Mesenchymal stem cell (in vitro differentiated cells and primary cell): ENCODE results near the gene RINT1.

ENCODE experiments used
- DNase-seq: peaks from one replicate; pipeline ENCODE4 v3.0.0-alpha.2; 2013
- H2AFZ ChIP-seq: one replicate; pipeline ENCODE4 v1.6.1; 2013; ENCODE audit warnings: low read depth, mild to moderate bottlenecking, control low read depth, inconsistent platforms, low read length, moderate library complexity
- H2AK5ac ChIP-seq: 2 replicates; pipeline ENCODE4 v1.6.1; 2013; ENCODE audit warnings: low read length, moderate library complexity, mild to moderate bottlenecking, inconsistent platforms; ENCODE audit not compliant: severe bottlenecking
- H2BK120ac ChIP-seq: one replicate; pipeline ENCODE4 v1.6.1; 2013; ENCODE audit warnings: low read depth, mild to moderate bottlenecking, inconsistent platforms, low read length, moderate library complexity
- H2BK12ac ChIP-seq, 2 experiments: one replicate each; pipeline ENCODE4 v1.6.1; 2013; ENCODE audit warnings: inconsistent platforms in 2 of 2, low read length in 2 of 2, mild to moderate bottlenecking in 2 of 2, moderate library complexity in 2 of 2, control low read depth in 1 of 2
- H2BK15ac ChIP-seq: one replicate; pipeline ENCODE4 v1.6.1; 2013; ENCODE audit warnings: mild to moderate bottlenecking, low read depth, inconsistent platforms; ENCODE audit not compliant: poor library complexity, severe bottlenecking
- H2BK5ac ChIP-seq: 2 replicates; pipeline ENCODE4 v1.6.1; 2013; ENCODE audit warnings: low read depth, mild to moderate bottlenecking, low read length, control low read depth, inconsistent platforms; ENCODE audit not compliant: poor library complexity, severe bottlenecking
- H3K14ac ChIP-seq, 2 experiments: one replicate each; pipeline ENCODE4 v1.6.1; 2013; ENCODE audit warnings: inconsistent platforms in 2 of 2, low read length in 2 of 2, control low read depth in 1 of 2, mild to moderate bottlenecking in 1 of 2, moderate library complexity in 1 of 2
- H3K18ac ChIP-seq, 2 experiments: one replicate each; pipeline ENCODE4 v1.6.1; 2013; ENCODE audit warnings: inconsistent platforms in 2 of 2, low read length in 2 of 2, control low read depth in 1 of 2, low read depth in 1 of 2, mild to moderate bottlenecking in 1 of 2
- H3K23ac ChIP-seq, 2 experiments: one replicate each; pipeline ENCODE4 v1.6.1; 2013; ENCODE audit warnings: inconsistent platforms in 2 of 2, low read length in 2 of 2, mild to moderate bottlenecking in 2 of 2, moderate library complexity in 2 of 2, control low read depth in 1 of 2
- H3K27ac ChIP-seq: 2 replicates; pipeline ENCODE4 v1.5.1; 2013; ENCODE audit warnings: mild to moderate bottlenecking, moderate library complexity, low read length, control low read depth, inconsistent platforms; ENCODE audit not compliant: poor library complexity, severe bottlenecking
- H3K27me3 ChIP-seq, 2 experiments: 2 replicates each; pipeline versions ENCODE4 v1.6.1 to v1.7.0; 2013; ENCODE audit warnings: low read length in 2 of 2, mild to moderate bottlenecking in 2 of 2, moderate library complexity in 2 of 2, control low read depth in 1 of 2, inconsistent platforms in 1 of 2; ENCODE audit not compliant: control insufficient read depth in 1 of 2, insufficient read depth in 1 of 2
- H3K36me3 ChIP-seq, 2 experiments: 2 replicates each; pipeline versions ENCODE4 v1.6.1 to v1.7.0; 2013; ENCODE audit warnings: low read length in 2 of 2, control low read depth in 1 of 2, inconsistent platforms in 1 of 2, low read depth in 1 of 2, mild to moderate bottlenecking in 1 of 2; ENCODE audit not compliant: insufficient read depth in 2 of 2, control insufficient read depth in 1 of 2
- H3K4ac ChIP-seq, 2 experiments: one replicate each; pipeline ENCODE4 v1.6.1; 2013; ENCODE audit warnings: inconsistent platforms in 2 of 2, low read length in 2 of 2, mild to moderate bottlenecking in 2 of 2, moderate library complexity in 2 of 2, control low read depth in 1 of 2, low read depth in 1 of 2
- H3K4me1 ChIP-seq: 2 replicates; pipeline ENCODE4 v1.6.1; 2013; ENCODE audit warnings: low read depth, low read length, control low read depth; ENCODE audit not compliant: control insufficient read depth, insufficient read depth
- H3K4me2 ChIP-seq: 2 replicates; pipeline ENCODE4 v1.6.1; 2013; ENCODE audit warnings: low read length, mild to moderate bottlenecking, inconsistent platforms; ENCODE audit not compliant: poor library complexity, severe bottlenecking
- H3K4me3 ChIP-seq, 2 experiments: 2 replicates each; pipeline versions ENCODE4 v1.5.1 to v1.7.0; 2013; ENCODE audit warnings: low read length in 2 of 2, mild to moderate bottlenecking in 2 of 2, control low read depth in 1 of 2, low read depth in 1 of 2; ENCODE audit not compliant: insufficient read depth in 1 of 2
- H3K79me1 ChIP-seq: replicated peaks from 2 replicates; pipeline ENCODE4 v1.6.1; 2013; ENCODE audit warnings: mild to moderate bottlenecking, control low read depth, low read length, inconsistent platforms; ENCODE audit not compliant: poor library complexity, severe bottlenecking
- H3K9ac ChIP-seq: 2 replicates; pipeline ENCODE4 v1.7.0; 2013; ENCODE audit warnings: mild to moderate bottlenecking, low read length, moderate library complexity
- H3K9me3 ChIP-seq: 2 replicates; pipeline ENCODE4 v1.7.0; 2013; ENCODE audit warnings: mild to moderate bottlenecking, low read length; ENCODE audit not compliant: control insufficient read depth
- H4K8ac ChIP-seq: one replicate; pipeline ENCODE4 v1.6.1; 2013; ENCODE audit warnings: inconsistent platforms, mild to moderate bottlenecking, low read length, moderate library complexity
- H4K91ac ChIP-seq: one replicate; pipeline ENCODE4 v1.6.1; 2013; ENCODE audit warnings: mild to moderate bottlenecking, low read length, inconsistent platforms
- WGBS: methylation state at CpG from one replicate; pipeline ENCODE4 v1.1.7; 2013; ENCODE audit warnings: mixed read lengths; 5-methylcytosine and 5-hydroxymethylcytosine counted together

Gene RINT1

DNA sequence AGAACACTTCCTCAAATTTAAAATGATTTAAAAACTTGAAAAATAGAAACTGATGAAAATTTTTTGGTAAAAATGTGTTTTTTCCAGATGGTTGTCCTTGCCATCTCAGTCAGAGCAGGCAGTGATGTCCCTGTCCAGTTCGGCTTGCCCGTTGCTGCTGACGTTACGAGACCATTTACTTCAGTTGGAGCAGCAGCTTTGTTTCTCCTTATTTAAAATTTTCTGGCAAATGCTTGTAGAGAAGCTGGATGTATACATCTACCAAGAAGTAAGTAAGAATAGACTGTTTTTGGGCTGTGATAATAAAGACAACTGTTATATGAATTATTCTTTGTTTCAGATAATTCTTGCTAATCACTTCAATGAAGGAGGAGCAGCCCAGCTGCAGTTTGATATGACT is 33.2 kb downstream of the RINT1 start:
- Histone ChIP-seq H3K27me3 (no peaks in the 10 kb centered on the region), H3K14ac (no peak overlapping the region), H3K79me1 (peaks cover 5% of the 10 kb centered on the region), H2AK5ac (no peak overlapping the region), H2BK15ac (no peak overlapping the region), H3K4ac (no peak overlapping the region), H3K4me1 (no peaks in the 10 kb centered on the region), H3K23ac (no peak overlapping the region), H2BK12ac (no peak overlapping the region), H2BK120ac (no peak overlapping the region), H3K4me2 (no peak overlapping the region), H4K8ac (no peak overlapping the region), H3K4me3 (no peak overlapping the region), H3K36me3 (peaks cover 41 to 79% of the 10 kb centered on the region in 2 experiments), H2BK5ac (no peak overlapping the region), H2AFZ (no peak overlapping the region), H3K9ac (no peak overlapping the region), H4K91ac (no peak overlapping the region), H3K9me3 (no peaks in the 10 kb centered on the region), H3K18ac (no peak overlapping the region), H3K27ac (no peak overlapping the region)
- WGBS, result 99% methylated on average over 4 of the region's 4 CpGs
- DNase-seq, result no peak

GRCh38 chr7:105567024-105567423 is 35.0 kb downstream of the RINT1 start:
- no peak overlapping the region for H2BK12ac ChIP-seq
- no peak overlapping the region for H3K23ac ChIP-seq
- no peak overlapping the region for H4K8ac ChIP-seq
- H3K14ac ChIP-seq, result no peak overlapping the region
- no peak overlapping the region for H3K18ac ChIP-seq
- H2BK120ac ChIP-seq, result no peak overlapping the region
- H3K9me3 ChIP-seq, result no peaks in the 10 kb centered on the region
- no peak overlapping the region for H2BK5ac ChIP-seq
- no peak overlapping the region for H3K4me3 ChIP-seq
- H3K36me3 ChIP-seq, result peaks cover 35 to 68% of the 10 kb centered on the region in 2 experiments
- no peak overlapping the region for H3K9ac ChIP-seq
- H2BK15ac ChIP-seq, result no peak overlapping the region
- no peak overlapping the region for H3K27ac ChIP-seq
- no peak for DNase-seq
- H3K79me1 ChIP-seq, result peaks cover 3% of the 10 kb centered on the region
- no peaks in the 10 kb centered on the region for H3K4me1 ChIP-seq
- no peak overlapping the region for H2AFZ ChIP-seq
- H3K4me2 ChIP-seq, result no peak overlapping the region
- WGBS, result 90% methylated on average over 2 of the region's 2 CpGs
- no peak overlapping the region for H4K91ac ChIP-seq
- H2AK5ac ChIP-seq, result no peak overlapping the region
- H3K27me3 ChIP-seq, result no peaks in the 10 kb centered on the region
- H3K4ac ChIP-seq, result no peak overlapping the region

GRCh38 chr7:105567821-105568220 is 35.8 kb downstream of the RINT1 start:
- no peak overlapping the region for H3K18ac ChIP-seq
- no peaks in the 10 kb centered on the region for H3K4me1 ChIP-seq
- H2AK5ac ChIP-seq, result no peak overlapping the region
- H3K9ac ChIP-seq, result no peak overlapping the region
- no peak overlapping the region for H2BK5ac ChIP-seq
- H2AFZ ChIP-seq, result no peak overlapping the region
- H2BK15ac ChIP-seq, result no peak overlapping the region
- no peak overlapping the region for H3K4ac ChIP-seq
- H3K27ac ChIP-seq, result no peak overlapping the region
- DNase-seq, result no peak
- no peak overlapping the region for H2BK12ac ChIP-seq
- H4K91ac ChIP-seq, result no peak overlapping the region
- H3K23ac ChIP-seq, result no peak overlapping the region
- peaks cover 28 to 72% of the 10 kb centered on the region in 2 experiments for H3K36me3 ChIP-seq
- no peak overlapping the region for H3K4me3 ChIP-seq
- no peaks in the 10 kb centered on the region for H3K9me3 ChIP-seq
- no peak overlapping the region for H2BK120ac ChIP-seq
- WGBS, result 100% methylated on average over 1 of the region's 3 CpGs
- no peak overlapping the region for H3K14ac ChIP-seq
- no peak overlapping the region for H4K8ac ChIP-seq
- peaks cover 1% of the 10 kb centered on the region for H3K79me1 ChIP-seq
- no peak overlapping the region for H3K4me2 ChIP-seq
- no peaks in the 10 kb centered on the region for H3K27me3 ChIP-seq

DNA sequence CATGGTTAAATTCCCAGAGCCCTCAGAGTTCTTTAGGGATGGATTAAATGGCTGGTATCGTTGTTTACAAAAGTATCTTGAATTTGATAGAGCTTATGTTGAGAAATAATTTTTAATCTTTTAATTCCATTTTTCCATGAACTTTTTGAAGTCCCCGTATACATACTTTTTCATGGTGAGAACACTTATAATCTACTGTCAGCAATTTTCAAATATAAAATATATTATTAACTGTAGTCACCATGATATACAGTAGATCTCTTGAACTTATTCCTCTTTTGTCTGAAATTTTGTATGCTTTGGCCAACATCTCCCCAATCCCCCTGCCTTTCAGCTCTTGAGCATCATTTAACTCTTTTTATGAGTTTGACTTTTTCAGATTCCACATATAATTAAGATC is 39.9 kb downstream of the RINT1 start:
- Histone ChIP-seq H4K8ac (no peak overlapping the region), H2BK15ac (no peak overlapping the region), H3K36me3 (peaks cover 12 to 35% of the 10 kb centered on the region in 2 experiments), H2BK120ac (no peak overlapping the region), H2BK5ac (no peak overlapping the region), H3K4me1 (no peaks in the 10 kb centered on the region), H2BK12ac (no peak overlapping the region), H3K9me3 (no peaks in the 10 kb centered on the region), H3K9ac (no peak overlapping the region), H3K79me1 (no peaks in the 10 kb centered on the region), H3K27ac (no peak overlapping the region), H2AK5ac (no peak overlapping the region), H3K27me3 (no peaks in the 10 kb centered on the region), H3K18ac (no peak overlapping the region), H4K91ac (no peak overlapping the region), H3K4me3 (no peak overlapping the region), H3K4me2 (no peak overlapping the region), H3K23ac (no peak overlapping the region), H2AFZ (no peak overlapping the region), H3K4ac (no peak overlapping the region), H3K14ac (no peak overlapping the region)
- WGBS, result 83% methylated on average over 1 of the region's 2 CpGs
- no peak for DNase-seq
